HepG2 (cell line): Measurements from ENCODE around the gene ZNF217. TPM values are rescaled to one million over a fixed set of nuclear protein-coding genes. Genes with fewer than 3 reads are reported as not detected.

Source experiments
- CCDC6 ChIP-seq: sonication (generic); formaldehyde crosslinking; IDR thresholded peaks from 2 replicates; pipeline ENCODE4 v1.8.1; 2022; ENCODE audit warnings: mild to moderate bottlenecking, missing genetic modification reagents, moderate library complexity
- IRF2 ChIP-seq: IDR thresholded peaks from 2 replicates; pipeline ENCODE4 v1.6.1; 2018; ENCODE audit warnings: missing genetic modification reagents, missing compliant biosample characterization
- LCORL ChIP-seq, 2 experiments: fragments of 450-650 bp in 1 of 2; sonication (generic) in 1 of 2; formaldehyde crosslinking in 1 of 2; IDR thresholded peaks; 2 replicates each; pipeline versions ENCODE4 v1.5.0 to v1.6.1; 2017 to 2020; ENCODE audit warnings: antibody characterized with exemption in 1 of 2, missing genetic modification reagents in 1 of 2
- SAP130 ChIP-seq: IDR thresholded peaks from 2 replicates; pipeline ENCODE4 v1.6.1; 2016; ENCODE audit warnings: low read depth
- YEATS2 ChIP-seq: sonication (generic); formaldehyde crosslinking; IDR thresholded peaks from 2 replicates; pipeline ENCODE4 v1.4.0; 2020; ENCODE audit warnings: missing genetic modification reagents, borderline replicate concordance
- ZBTB20 ChIP-seq: sonication (generic); formaldehyde crosslinking; IDR thresholded peaks from 2 replicates; pipeline ENCODE4 v1.8.1; 2023; ENCODE audit warnings: missing genetic modification reagents, low read depth, mild to moderate bottlenecking, borderline replicate concordance
- ZFP82 ChIP-seq: sonication (generic); formaldehyde crosslinking; IDR thresholded peaks from 2 replicates; pipeline ENCODE4 v1.5.1; 2020; ENCODE audit warnings: mild to moderate bottlenecking, missing genetic modification reagents, borderline replicate concordance
- ZNF121 ChIP-seq: sonication (generic); formaldehyde crosslinking; IDR thresholded peaks from 2 replicates; pipeline ENCODE4 v1.5.0; 2020; ENCODE audit warnings: mild to moderate bottlenecking, missing genetic modification reagents
- ZNF333 ChIP-seq: sonication (generic); formaldehyde crosslinking; IDR thresholded peaks from 2 replicates; pipeline ENCODE4 v1.4.0; 2020; ENCODE audit warnings: mild to moderate bottlenecking, missing genetic modification reagents, borderline replicate concordance
- ZNF790 ChIP-seq: sonication (generic); formaldehyde crosslinking; IDR thresholded peaks from 2 replicates; pipeline ENCODE4 v1.8.0; 2022; ENCODE audit warnings: missing genetic modification reagents, mild to moderate bottlenecking, borderline replicate concordance
- polyA plus RNA-seq, 8 experiments: library from polyadenylated mRNA; depleted of rRNA in 3 of 8; stranded (reverse) in 7 of 8; unstranded in 1 of 8; fragments of >200 nt; fragmentation: Illumina TruSeq in 4 of 8; extraction: Trizol in 4 of 8; gene quantifications; 2 replicates each; pipeline versions ENCODE4 v1.2.1 to v1.2.3, GENCODE V29; 2011 to 2016; ENCODE audit warnings: low read depth in 4 of 8, missing spikeins in 1 of 8, mixed read lengths in 1 of 8; ENCODE audit not compliant: insufficient read depth in 1 of 8
- total RNA-seq, 5 experiments: library from RNA; depleted of rRNA; stranded (reverse); fragments of >200 nt; fragmentation: Illumina TruSeq; extraction: Trizol; gene quantifications; 2 replicates each; pipeline ENCODE4 v1.2.3, GENCODE V29; 2016; ENCODE audit warnings: low read depth in 1 of 5
- TF ChIP-seq, protein P1 (sequence below): sonication (generic); formaldehyde crosslinking; IDR thresholded peaks from 2 replicates; pipeline ENCODE4 v1.4.0; 2020; ENCODE audit warnings: missing genetic modification reagents
- TF ChIP-seq, protein P2 (sequence below), 2 experiments: sonication (generic) in 1 of 2; formaldehyde crosslinking in 1 of 2; IDR thresholded peaks; 2 replicates each; pipeline versions ENCODE4 v1.4.0 to v1.6.1; 2018 to 2020; ENCODE audit warnings: missing genetic modification reagents in 2 of 2, borderline replicate concordance in 1 of 2, low read depth in 1 of 2, mild to moderate bottlenecking in 1 of 2, missing biosample characterization in 1 of 2
- TF ChIP-seq, protein P3 (sequence below): sonication (generic); formaldehyde crosslinking; IDR thresholded peaks from 2 replicates; pipeline ENCODE4 v1.5.0; 2020; ENCODE audit warnings: mild to moderate bottlenecking, missing genetic modification reagents, borderline replicate concordance
- TF ChIP-seq, protein P4 (sequence below): sonication (generic); formaldehyde crosslinking; IDR thresholded peaks from 2 replicates; pipeline ENCODE4 v1.4.0; 2020; ENCODE audit warnings: missing genetic modification reagents, borderline replicate concordance
- TF ChIP-seq, protein P5 (sequence below): sonication (generic); formaldehyde crosslinking; IDR thresholded peaks from 2 replicates; pipeline ENCODE4 v1.4.0; 2020; ENCODE audit warnings: missing genetic modification reagents, mild to moderate bottlenecking, borderline replicate concordance
- TF ChIP-seq, protein P6 (sequence below): sonication (generic); formaldehyde crosslinking; IDR thresholded peaks from 2 replicates; pipeline ENCODE4 v1.4.0; 2020; ENCODE audit warnings: missing genetic modification reagents; ENCODE audit errors: not compliant biosample characterization
- TF ChIP-seq, protein P7 (sequence below): sonication (generic); formaldehyde crosslinking; IDR thresholded peaks from 2 replicates; pipeline ENCODE4 v1.8.1; 2023; ENCODE audit warnings: mild to moderate bottlenecking, missing genetic modification reagents

ZNF217 gene
- total and polyA plus RNA-seq, 2 of the 13 experiments (the other 11 are each of a cell fraction or from before 2014, with no cell fraction given) = 22.3 to 29.8 TPM

DNA sequence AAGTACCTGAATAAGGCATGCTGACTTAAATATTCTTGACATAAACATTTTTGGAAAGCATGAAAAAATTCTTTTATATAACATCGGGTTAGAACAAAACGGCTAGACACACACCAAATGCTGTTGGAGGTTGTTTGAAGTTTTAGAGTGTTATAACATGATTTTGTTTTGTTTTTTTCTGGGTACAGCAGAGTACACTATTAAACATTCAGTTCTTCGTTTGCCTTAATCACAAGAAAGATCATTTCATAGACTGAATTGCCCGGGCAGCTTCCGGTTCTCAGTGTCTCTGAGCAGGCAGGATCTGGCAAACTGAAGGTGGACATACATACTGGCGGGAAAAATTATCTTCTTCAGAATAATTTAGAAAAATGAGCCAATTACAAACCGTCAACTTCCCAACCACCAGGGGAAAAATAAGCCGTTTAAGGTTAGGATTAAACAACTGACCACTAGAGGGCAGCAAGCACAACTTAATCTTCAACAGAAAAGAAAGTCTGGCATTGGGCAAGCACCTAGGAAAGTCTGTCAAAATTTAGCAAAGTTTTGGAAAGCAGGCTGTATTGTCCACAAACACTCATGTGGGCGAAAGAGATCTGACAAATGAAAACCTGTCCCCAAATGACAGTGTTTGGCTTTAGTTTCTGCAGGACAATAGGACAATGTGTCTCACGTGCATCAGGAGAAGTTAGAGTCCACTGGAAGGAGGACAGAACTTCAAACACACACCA, 15.0 kb downstream of the ZNF217 start (continued):
- TF ChIP-seq ZNF790 (CRISPR knock-in tag) = no peak
- TF ChIP-seq, protein P1, sequence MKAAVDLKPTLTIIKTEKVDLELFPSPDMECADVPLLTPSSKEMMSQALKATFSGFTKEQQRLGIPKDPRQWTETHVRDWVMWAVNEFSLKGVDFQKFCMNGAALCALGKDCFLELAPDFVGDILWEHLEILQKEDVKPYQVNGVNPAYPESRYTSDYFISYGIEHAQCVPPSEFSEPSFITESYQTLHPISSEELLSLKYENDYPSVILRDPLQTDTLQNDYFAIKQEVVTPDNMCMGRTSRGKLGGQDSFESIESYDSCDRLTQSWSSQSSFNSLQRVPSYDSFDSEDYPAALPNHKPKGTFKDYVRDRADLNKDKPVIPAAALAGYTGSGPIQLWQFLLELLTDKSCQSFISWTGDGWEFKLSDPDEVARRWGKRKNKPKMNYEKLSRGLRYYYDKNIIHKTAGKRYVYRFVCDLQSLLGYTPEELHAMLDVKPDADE (CRISPR knock-in tag) = no peak
- TF ChIP-seq, protein P2, sequence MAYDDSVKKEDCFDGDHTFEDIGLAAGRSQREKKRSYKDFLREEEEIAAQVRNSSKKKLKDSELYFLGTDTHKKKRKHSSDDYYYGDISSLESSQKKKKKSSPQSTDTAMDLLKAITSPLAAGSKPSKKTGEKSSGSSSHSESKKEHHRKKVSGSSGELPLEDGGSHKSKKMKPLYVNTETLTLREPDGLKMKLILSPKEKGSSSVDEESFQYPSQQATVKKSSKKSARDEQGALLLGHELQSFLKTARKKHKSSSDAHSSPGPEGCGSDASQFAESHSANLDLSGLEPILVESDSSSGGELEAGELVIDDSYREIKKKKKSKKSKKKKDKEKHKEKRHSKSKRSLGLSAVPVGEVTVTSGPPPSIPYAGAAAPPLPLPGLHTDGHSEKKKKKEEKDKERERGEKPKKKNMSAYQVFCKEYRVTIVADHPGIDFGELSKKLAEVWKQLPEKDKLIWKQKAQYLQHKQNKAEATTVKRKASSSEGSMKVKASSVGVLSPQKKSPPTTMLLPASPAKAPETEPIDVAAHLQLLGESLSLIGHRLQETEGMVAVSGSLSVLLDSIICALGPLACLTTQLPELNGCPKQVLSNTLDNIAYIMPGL (CRISPR knock-in tag; IDR thresholded peaks at IDR 0.05; ENCODE audit: borderline replicate concordance in 1 of 2, low read depth in 1 of 2) = peak; percentile 10 to 90; a peak in 2 of 4 replicates
- TF ChIP-seq, protein P3, sequence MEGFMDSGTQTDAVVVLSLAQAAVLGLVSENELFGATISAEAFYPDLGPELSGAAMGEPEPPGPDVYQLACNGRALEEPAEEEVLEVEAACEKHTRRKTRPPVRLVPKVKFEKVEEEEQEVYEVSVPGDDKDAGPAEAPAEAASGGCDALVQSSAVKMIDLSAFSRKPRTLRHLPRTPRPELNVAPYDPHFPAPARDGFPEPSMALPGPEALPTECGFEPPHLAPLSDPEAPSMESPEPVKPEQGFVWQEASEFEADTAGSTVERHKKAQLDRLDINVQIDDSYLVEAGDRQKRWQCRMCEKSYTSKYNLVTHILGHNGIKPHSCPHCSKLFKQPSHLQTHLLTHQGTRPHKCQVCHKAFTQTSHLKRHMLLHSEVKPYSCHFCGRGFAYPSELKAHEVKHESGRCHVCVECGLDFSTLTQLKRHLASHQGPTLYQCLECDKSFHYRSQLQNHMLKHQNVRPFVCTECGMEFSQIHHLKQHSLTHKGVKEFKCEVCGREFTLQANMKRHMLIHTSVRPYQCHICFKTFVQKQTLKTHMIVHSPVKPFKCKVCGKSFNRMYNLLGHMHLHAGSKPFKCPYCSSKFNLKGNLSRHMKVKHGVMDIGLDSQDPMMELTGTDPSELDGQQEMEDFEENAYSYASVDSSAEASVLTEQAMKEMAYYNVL = 0 out of 2 replicates have a peak, but pooled peaks have one; percentile 26
- TF ChIP-seq SAP130 (CRISPR knock-in tag) = peak; percentile 54; the same call in 1 of the 2 replicates
- TF ChIP-seq, protein P4, sequence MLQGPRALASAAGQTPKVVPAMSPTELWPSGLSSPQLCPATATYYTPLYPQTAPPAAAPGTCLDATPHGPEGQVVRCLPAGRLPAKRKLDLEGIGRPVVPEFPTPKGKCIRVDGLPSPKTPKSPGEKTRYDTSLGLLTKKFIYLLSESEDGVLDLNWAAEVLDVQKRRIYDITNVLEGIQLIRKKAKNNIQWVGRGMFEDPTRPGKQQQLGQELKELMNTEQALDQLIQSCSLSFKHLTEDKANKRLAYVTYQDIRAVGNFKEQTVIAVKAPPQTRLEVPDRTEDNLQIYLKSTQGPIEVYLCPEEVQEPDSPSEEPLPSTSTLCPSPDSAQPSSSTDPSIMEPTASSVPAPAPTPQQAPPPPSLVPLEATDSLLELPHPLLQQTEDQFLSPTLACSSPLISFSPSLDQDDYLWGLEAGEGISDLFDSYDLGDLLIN = 0 out of 2 replicates have a peak, but pooled peaks have one; percentile 16
- no peak for TF ChIP-seq CCDC6 (CRISPR knock-in tag)
- TF ChIP-seq, protein P5, sequence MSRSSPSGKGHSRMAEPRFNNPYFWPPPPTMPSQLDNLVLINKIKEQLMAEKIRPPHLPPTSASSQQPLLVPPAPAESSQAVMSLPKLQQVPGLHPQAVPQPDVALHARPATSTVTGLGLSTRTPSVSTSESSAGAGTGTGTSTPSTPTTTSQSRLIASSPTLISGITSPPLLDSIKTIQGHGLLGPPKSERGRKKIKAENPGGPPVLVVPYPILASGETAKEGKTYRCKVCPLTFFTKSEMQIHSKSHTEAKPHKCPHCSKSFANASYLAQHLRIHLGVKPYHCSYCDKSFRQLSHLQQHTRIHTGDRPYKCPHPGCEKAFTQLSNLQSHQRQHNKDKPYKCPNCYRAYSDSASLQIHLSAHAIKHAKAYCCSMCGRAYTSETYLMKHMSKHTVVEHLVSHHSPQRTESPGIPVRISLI (CRISPR knock-in tag) = no peak
- TF ChIP-seq YEATS2 (CRISPR knock-in tag) = 0 out of 2 replicates have a peak, but pooled peaks have one; percentile 18
- TF ChIP-seq, protein P6, sequence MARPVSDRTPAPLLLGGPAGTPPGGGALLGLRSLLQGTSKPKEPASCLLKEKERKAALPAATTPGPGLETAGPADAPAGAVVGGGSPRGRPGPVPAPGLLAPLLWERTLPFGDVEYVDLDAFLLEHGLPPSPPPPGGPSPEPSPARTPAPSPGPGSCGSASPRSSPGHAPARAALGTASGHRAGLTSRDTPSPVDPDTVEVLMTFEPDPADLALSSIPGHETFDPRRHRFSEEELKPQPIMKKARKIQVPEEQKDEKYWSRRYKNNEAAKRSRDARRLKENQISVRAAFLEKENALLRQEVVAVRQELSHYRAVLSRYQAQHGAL (CRISPR knock-in tag) = peak; percentile 33
- TF ChIP-seq, protein P7, sequence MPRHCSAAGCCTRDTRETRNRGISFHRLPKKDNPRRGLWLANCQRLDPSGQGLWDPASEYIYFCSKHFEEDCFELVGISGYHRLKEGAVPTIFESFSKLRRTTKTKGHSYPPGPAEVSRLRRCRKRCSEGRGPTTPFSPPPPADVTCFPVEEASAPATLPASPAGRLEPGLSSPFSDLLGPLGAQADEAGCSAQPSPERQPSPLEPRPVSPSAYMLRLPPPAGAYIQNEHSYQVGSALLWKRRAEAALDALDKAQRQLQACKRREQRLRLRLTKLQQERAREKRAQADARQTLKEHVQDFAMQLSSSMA (CRISPR knock-in tag) = no peak
- no peak for TF ChIP-seq ZNF333 (CRISPR knock-in tag)
- no peak for TF ChIP-seq ZFP82 (CRISPR knock-in tag)
- TF ChIP-seq IRF2 (CRISPR knock-in tag) = peak; percentile 78; the same call in 1 of the 2 replicates
- peak; percentile 62 for TF ChIP-seq LCORL (IDR thresholded peaks at IDR 0.05)
- 0 out of 2 replicates have a peak, but pooled peaks have one; percentile 12 for TF ChIP-seq LCORL (CRISPR knock-in tag; IDR thresholded peaks at IDR 0.05)
- no peak for TF ChIP-seq ZNF121
- TF ChIP-seq ZBTB20 = no peak
